Nephron (organoid): Measurements from ENCODE around the gene BNIP2.

Experiments used
- H3K27ac Mint-ChIP-seq, 3 experiments: 2 replicates each; pipeline ENCODE4 v1.8.0; 2020; ENCODE audit warnings: mixed read lengths in 3 of 3, mild to moderate bottlenecking in 2 of 3, moderate library complexity in 1 of 3
- H3K27me3 Mint-ChIP-seq: 2 replicates; pipeline ENCODE4 v1.8.0; 2021; ENCODE audit warnings: low read depth, mild to moderate bottlenecking, moderate library complexity, mixed read lengths
- H3K36me3 Mint-ChIP-seq: 2 replicates; pipeline ENCODE4 v1.8.0; 2020; ENCODE audit warnings: low read depth, mixed read lengths
- H3K4me1 Mint-ChIP-seq: 2 replicates; pipeline ENCODE4 v1.8.0; 2020; ENCODE audit warnings: mixed read lengths
- H3K4me3 Mint-ChIP-seq, 3 experiments: 2 replicates each; pipeline ENCODE4 v1.8.0; 2020; ENCODE audit warnings: mild to moderate bottlenecking in 3 of 3, mixed read lengths in 3 of 3, moderate library complexity in 2 of 3
- H3K9me3 Mint-ChIP-seq: 2 replicates; pipeline ENCODE4 v1.8.0; 2020; ENCODE audit warnings: mixed read lengths
- TF ChIP-seq, protein P1 (sequence below), 3 experiments: fragments of 200-600 bp; sonication (generic); IDR thresholded peaks; one replicate each; pipeline ENCODE4 v1.5.0; 2021; ENCODE audit warnings: antibody characterized with exemption in 3 of 3; ENCODE audit not compliant: unreplicated experiment in 3 of 3

BNIP2 gene

DNA sequence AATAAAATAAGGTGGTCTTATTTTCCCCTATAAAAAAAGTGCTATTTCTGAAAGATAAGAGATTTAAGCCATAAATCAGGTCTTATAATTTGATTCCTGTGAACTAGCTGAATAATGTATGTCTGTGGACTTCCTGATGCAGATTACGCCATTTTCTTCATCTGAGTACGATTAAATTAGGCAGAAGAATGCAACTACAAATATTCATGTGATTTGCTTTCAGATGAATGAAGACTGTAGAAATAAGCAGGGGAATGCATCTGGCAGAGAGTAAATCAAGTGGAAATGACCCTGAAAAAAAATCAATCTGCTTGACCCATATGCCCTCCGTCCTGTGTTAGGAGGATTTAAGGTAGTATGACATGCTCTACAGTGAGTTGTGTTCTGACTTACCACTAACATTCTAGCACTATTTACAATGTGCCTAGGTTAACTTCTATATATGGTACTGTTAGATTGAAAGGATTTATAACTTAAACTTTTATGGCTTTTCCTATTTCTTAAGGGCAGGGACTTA lies 14.7 kb downstream of the BNIP2 start:
- Mint-ChIP-seq H3K4me3 (no peak overlapping the region), H3K27ac (no peak overlapping the region), H3K4me1 (no peaks in the 10 kb centered on the region), H3K9me3 (no peaks in the 10 kb centered on the region), H3K27me3 (no peaks in the 10 kb centered on the region), H3K36me3 (peaks cover 67% of the 10 kb centered on the region)
- TF ChIP-seq, protein P1, sequence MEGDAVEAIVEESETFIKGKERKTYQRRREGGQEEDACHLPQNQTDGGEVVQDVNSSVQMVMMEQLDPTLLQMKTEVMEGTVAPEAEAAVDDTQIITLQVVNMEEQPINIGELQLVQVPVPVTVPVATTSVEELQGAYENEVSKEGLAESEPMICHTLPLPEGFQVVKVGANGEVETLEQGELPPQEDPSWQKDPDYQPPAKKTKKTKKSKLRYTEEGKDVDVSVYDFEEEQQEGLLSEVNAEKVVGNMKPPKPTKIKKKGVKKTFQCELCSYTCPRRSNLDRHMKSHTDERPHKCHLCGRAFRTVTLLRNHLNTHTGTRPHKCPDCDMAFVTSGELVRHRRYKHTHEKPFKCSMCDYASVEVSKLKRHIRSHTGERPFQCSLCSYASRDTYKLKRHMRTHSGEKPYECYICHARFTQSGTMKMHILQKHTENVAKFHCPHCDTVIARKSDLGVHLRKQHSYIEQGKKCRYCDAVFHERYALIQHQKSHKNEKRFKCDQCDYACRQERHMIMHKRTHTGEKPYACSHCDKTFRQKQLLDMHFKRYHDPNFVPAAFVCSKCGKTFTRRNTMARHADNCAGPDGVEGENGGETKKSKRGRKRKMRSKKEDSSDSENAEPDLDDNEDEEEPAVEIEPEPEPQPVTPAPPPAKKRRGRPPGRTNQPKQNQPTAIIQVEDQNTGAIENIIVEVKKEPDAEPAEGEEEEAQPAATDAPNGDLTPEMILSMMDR (IDR thresholded peaks at IDR 0.05; ENCODE audit: unreplicated experiment in 3 of 3) = no peak

DNA sequence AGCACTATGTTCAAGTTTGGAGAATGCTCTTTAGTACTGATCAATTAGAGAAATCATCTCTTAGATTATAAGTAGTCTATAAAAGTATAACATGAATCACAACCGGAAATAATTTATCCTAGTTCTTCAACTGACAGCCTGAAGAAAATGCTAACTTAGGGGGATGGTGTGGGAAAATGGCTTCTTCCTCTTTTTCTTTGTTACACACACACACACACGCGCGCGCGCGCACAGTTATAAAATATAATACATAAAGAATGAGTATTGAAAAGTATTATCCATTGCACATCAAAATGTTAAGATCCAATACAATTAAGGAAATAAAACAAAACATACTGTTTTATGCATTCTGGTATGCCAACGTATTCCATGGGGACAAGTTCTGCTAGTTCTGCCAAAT lies 20.6 kb downstream of the BNIP2 start:
- Mint-ChIP-seq H3K9me3 (no peaks in the 10 kb centered on the region), H3K36me3 (peaks cover 50% of the 10 kb centered on the region), H3K27me3 (no peaks in the 10 kb centered on the region), H3K4me1 (no peaks in the 10 kb centered on the region), H3K4me3 (no peak overlapping the region), H3K27ac (no peak overlapping the region)
- TF ChIP-seq, protein P1 (IDR thresholded peaks at IDR 0.05; ENCODE audit: unreplicated experiment in 3 of 3) = no peak

DNA sequence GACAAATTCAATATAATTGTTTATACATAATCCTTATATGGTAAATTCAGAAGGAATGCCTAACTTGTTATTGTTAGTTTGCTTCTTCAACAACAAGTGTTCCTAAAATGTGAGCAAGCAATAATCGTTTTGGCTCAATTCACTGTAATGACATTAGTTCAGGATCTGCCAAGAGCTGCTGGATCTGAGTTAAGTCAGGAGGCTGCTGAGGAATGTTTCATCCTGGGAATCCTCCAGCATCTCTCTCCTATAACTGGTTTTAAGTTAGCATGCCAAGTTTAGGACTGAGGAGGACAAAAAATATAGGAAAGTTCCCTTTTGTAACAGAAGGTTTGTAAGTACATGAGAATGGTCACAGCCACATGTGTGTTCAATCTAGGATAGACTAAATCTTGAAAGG lies 26.9 kb downstream of the BNIP2 start:
- Mint-ChIP-seq H3K4me3 (no peak overlapping the region), H3K4me1 (peaks cover 6% of the 10 kb centered on the region), H3K27ac (peak overlapping the region in 1 of 3 experiments; percentile 72), H3K9me3 (no peaks in the 10 kb centered on the region), H3K36me3 (peaks cover 25% of the 10 kb centered on the region), H3K27me3 (no peaks in the 10 kb centered on the region)
- TF ChIP-seq, protein P1 (IDR thresholded peaks at IDR 0.05; ENCODE audit: unreplicated experiment in 3 of 3) = no peak

DNA sequence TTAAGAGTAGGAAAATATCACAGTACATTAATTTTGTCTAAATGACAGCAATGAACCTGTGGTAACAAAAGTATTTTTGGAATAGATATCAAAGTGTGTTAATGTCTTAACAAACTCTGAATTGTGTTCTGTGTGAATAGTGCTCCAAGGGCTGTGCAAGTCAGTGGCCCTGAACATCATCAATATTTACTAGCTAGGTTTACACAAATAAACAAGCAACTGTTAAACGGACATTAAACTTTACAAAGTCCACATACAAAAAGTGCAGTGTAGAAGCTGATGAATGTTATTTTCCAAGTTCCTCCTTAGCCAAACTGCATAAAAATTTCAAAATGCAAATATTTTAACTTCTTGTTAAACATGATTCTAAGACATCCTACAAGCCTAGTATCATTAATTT lies 29.8 kb downstream of the BNIP2 start:
- TF ChIP-seq, protein P1 (IDR thresholded peaks at IDR 0.05; ENCODE audit: unreplicated experiment in 3 of 3) = no peak
- Mint-ChIP-seq H3K4me1 (peaks cover 6% of the 10 kb centered on the region), H3K27ac (no peak overlapping the region), H3K9me3 (no peaks in the 10 kb centered on the region), H3K27me3 (no peaks in the 10 kb centered on the region), H3K36me3 (peaks cover 19% of the 10 kb centered on the region), H3K4me3 (peak overlapping the region; percentile 2 to 53 (median 12))

DNA sequence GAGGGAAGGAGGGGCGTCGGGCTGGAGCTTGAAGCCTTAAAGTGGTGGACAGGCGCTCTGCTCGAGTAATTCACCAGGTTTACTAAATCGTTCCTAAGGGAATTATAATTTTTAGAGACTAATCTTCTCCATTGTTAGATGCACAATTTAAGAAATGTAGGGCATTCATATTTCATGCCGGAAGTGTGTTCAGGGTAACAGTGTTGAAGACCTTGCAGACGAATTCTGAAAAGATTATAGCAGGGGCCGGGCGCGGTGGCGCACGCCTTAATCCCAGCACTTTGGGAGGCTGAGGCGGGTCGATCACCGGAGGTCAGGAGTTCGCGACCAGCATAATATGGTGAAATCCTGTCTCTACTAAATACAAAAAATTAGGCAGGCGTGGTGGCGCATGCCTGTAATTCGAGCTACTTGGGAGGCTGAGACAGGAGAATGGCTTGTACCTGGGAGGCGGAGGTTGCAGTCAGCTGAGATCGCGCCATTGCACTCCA lies 31.4 kb downstream of the BNIP2 start:
- H3K27me3 Mint-ChIP-seq = no peaks in the 10 kb centered on the region
- peaks cover 6% of the 10 kb centered on the region for H3K4me1 Mint-ChIP-seq
- H3K36me3 Mint-ChIP-seq = peaks cover 13% of the 10 kb centered on the region
- TF ChIP-seq, protein P1 (IDR thresholded peaks at IDR 0.05; ENCODE audit: unreplicated experiment in 3 of 3) = no peak
- H3K9me3 Mint-ChIP-seq = peaks cover 3% of the 10 kb centered on the region
- H3K27ac Mint-ChIP-seq = peak overlapping the region in 2 of 3 experiments; percentile 75
- no peak overlapping the region for H3K4me3 Mint-ChIP-seq
